HG02970 (cell line): ENCODE measurements around the gene PSG1.
"Not testable (repeated sequence)": the region's sequence is repeated elsewhere in the genome, so short reads cannot be mapped to it uniquely, and the experiment has no call there.

Source experiments
- ATAC-seq: cut with Tn5 transposase; IDR thresholded peaks from one replicate; pipeline ENCODE4 v1.9.1; 2021; ENCODE audit warnings: mild to moderate bottlenecking, moderate library complexity, moderate number of reproducible peaks; ENCODE audit not compliant: unreplicated experiment, low FRiP score

Gene PSG1

GRCh38 chr19:42879613-42880012, at the start of gene PSG1:
Gene PSG1, minus strand, starts transcription at chr19:42879713. Its CDS starts 132 bp downstream, at chr19:42879581.
- ATAC-seq, result no peak

- ATAC-seq, result no peak
Measured at GRCh38 chr19:42928896-42929295, 49.4 kb upstream of the PSG1 start.

- ATAC-seq, result no peak
Measured at GRCh38 chr19:42926781-42927180, 47.3 kb upstream of the PSG1 start.

GRCh38 chr19:42923106-42923505, 43.6 kb upstream of the PSG1 start:
- not testable (repeated sequence) for ATAC-seq

GRCh38 chr19:42920971-42921370, 41.5 kb upstream of the PSG1 start:
- ATAC-seq, result not testable (repeated sequence)

- no peak for ATAC-seq
Measured at GRCh38 chr19:42919757-42920079, 40.2 kb upstream of the PSG1 start.

- ATAC-seq, result not testable (repeated sequence)
Measured at GRCh38 chr19:42919070-42919756, 39.7 kb upstream of the PSG1 start.

- not testable (repeated sequence) for ATAC-seq
Measured at GRCh38 chr19:42918377-42919069, 39.0 kb upstream of the PSG1 start.

GRCh38 chr19:42917634-42918033, 38.1 kb upstream of the PSG1 start, which contains the start of gene PSG6:
Gene PSG6, minus strand, starts transcription at chr19:42917894. Its CDS starts 102 bp downstream, at chr19:42917792.
- ATAC-seq, result not testable (repeated sequence)

- not testable (repeated sequence) for ATAC-seq
Measured at GRCh38 chr19:42916931-42917330, 37.4 kb upstream of the PSG1 start.

GRCh38 chr19:42913516-42913915, 34.0 kb upstream of the PSG1 start:
- ATAC-seq, result not testable (repeated sequence)

- ATAC-seq, result not testable (repeated sequence)
Measured at GRCh38 chr19:42912941-42913340, 33.4 kb upstream of the PSG1 start.

GRCh38 chr19:42911731-42912130, 32.2 kb upstream of the PSG1 start:
- not testable (repeated sequence) for ATAC-seq

GRCh38 chr19:42906162-42906561, 26.6 kb upstream of the PSG1 start:
- ATAC-seq, result not testable (repeated sequence)

GRCh38 chr19:42900561-42900960, 21.0 kb upstream of the PSG1 start:
- not testable (repeated sequence) for ATAC-seq

- not testable (repeated sequence) for ATAC-seq
Measured at GRCh38 chr19:42899674-42900073, 20.2 kb upstream of the PSG1 start.

- not testable (repeated sequence) for ATAC-seq
Measured at GRCh38 chr19:42899110-42899509, 19.6 kb upstream of the PSG1 start.

- not testable (repeated sequence) for ATAC-seq
Measured at GRCh38 chr19:42898656-42899055, 19.1 kb upstream of the PSG1 start.

GRCh38 chr19:42897729-42898128, 18.2 kb upstream of the PSG1 start:
- ATAC-seq, result not testable (repeated sequence)

- not testable (repeated sequence) for ATAC-seq
Measured at GRCh38 chr19:42890446-42890845, 10.9 kb upstream of the PSG1 start.

GRCh38 chr19:42887876-42888445, 8.4 kb upstream of the PSG1 start:
- not testable (repeated sequence) for ATAC-seq
